Hypothalamus (tissue), 51 donors: Measurements from ENCODE around the gene SLC12A7.
"Not testable (repeated sequence)": the region's sequence is repeated elsewhere in the genome, so short reads cannot be mapped to it uniquely, and the experiment has no call there.

Source experiments
- DNase-seq, 51 donors: peaks; one replicate each; lab custom pipeline; 2025; lab: John Stamatoyannopoulos, UW

SLC12A7 gene

DNA sequence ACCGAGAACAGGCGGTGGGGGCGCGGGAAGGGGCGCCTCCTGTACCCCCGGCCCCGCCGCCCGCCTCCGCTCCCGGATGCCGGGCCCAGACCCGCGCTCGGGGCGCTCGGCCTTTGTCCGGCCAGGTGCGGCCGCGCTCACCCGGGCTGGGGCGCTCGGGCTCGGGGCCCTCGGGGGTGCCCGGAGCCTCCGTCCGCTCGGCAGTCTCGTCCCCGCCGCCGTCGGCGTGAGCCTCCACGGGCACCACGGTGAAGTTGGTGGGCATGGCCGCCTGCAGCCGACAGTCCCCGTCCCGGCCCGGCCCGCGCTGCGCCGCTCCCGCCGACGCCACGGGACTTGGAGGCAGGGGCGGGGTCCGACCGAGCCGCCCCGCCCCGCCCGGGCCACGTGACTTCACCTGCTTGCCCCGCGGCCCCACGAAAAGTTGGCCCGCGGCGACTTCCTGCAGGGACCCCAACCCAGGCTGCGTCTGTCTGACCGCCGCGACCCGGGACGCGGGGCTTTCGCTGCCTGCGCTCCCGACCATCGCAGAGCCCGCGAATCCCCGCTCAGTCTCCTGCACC lies at the start of gene SLC12A7:
Gene SLC12A7 (minus strand): TSS at position 337 of the 563 bp plus-strand sequence. CDS start 72 bp downstream, at position 265.
- DNase-seq = peak in 11 of 51 donors; percentile 6 to 40 (median 19)

DNA sequence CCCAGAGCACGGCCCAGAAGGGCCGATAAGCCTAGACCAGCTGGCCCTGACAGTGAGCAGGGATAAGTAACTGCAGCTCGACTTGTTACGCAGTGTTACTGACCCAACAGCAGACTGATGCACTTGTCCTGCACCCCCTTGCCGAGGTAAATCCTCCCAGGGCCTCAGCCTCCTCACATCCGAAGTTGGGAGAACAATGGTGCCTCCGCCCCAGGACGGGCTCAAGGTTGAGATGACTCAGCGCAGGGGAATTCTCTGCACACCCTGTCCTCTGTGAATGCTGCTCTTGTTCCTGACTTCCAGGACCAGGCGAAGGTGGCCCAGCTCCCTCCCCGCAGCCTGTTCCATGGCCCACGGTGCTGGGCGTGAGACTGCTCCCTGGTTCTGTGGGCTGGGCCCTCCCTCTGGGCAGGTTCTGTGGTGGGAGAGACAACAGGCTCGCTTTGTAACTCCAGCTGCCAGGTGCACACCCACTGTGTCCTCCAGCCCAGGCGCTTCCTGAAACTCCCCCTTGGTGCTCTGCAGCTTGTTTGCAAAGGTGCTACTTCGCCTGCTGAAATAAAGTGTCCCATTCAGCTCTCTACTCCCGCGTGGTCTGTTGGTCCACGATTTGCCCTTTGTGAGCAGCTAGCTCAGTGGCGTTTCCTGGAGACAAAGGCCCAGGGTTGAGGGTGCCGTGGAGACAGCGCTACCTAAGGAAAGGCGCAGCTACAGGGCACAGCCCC lies 49.4 kb upstream of the SLC12A7 start:
- peak in 1 of 51 donors; percentile 48 for DNase-seq

DNA sequence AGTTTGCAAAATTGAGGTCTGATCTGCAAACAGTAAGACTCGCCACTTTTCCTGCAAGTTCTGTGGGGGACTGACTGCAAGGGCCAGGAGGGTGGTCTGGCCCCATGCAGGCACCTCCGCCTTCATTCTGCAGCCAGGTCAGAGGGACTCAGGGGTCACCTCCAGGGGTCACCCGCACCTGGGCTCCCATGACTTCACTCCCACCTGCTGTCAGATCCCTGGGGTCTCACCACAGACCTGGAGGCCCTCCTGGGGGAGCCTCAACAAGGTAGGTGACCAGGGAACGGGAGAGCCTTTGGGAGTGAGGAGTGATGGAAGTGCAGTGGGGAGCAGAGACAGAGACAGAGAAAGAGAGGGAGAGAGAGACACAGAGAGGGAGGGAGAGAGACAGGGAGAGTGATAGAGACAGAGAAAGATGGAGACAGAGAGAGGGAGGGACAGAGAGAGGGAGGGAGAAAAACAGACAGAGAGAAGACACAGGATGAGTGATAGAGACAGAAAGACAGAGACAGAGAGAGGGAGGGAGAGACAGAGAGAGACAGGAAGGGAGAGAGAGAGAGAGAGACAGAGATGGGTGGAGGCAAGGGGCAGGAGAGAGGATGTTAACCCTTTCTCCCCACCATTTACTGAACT lies 48.0 kb upstream of the SLC12A7 start:
- DNase-seq = no peak

DNA sequence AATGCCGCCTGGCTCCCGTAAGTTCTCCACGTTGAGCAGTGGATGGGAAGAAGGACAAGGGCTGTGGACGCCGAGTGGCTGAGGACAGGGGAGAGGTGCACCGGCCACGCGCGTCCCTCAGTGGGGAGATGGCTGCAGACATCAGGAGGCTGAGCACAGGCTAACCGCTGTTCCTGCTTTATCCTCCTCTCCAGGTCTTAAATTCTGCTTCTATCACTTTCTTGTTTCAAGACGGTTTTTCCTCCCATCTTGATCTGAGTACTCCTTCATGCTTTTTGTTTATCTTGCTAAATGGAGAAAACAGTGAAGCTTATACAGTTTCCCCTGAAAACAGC lies 47.4 kb upstream of the SLC12A7 start:
- no peak for DNase-seq

GRCh38 chr5:1158647-1159340 lies 46.9 kb upstream of the SLC12A7 start:
- DNase-seq = no peak

DNA sequence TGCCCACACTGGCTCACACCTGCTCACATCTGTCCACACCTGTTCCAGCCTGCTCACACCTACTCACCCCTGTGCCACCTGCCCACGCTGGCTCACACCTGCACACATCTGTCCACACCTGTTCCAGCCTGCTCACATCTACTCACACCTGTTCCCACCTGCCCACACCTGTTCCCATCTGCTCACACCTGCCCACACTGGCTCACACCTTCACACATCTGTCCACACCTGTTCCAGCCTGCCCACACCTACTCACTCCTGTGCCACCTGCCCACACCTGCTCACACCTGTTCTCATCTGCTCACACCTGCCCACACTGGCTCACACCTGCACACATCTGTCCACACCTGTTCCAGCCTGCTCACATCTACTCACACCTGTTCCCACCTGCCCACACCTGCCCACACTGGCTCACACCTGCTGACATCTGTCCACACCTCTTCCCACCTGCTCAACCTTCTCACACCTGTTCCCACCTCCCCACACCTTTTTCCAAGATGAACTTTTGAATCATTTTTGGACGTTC lies 45.7 kb upstream of the SLC12A7 start:
- not testable (repeated sequence) for DNase-seq

- DNase-seq = no peak
Observed at GRCh38 chr5:1156754-1157460, 45.0 kb upstream of the SLC12A7 start.

- no peak for DNase-seq
Observed at GRCh38 chr5:1156033-1156753, 44.3 kb upstream of the SLC12A7 start.

- no peak for DNase-seq
Observed at GRCh38 chr5:1155191-1156032, 43.5 kb upstream of the SLC12A7 start.

DNA sequence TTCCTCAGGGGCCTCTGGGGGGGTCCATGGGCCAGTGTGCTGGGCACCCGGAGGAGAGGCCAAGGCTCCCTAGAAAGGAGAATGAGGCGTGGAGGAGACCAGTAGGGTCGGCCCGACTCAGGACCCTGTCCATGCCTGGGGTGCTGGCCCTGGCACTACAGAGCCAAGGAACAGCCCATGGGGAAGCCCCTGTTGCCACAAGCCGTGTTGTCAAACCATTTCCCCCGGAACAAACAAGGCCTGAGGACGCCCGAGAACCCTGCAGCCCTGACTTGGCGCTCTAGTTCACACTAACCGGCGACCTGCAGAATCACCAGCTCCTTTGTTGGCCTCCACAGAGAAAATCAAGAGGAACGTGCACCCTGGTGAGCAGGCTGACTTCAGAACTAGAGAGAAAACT lies 41.6 kb upstream of the SLC12A7 start:
- no peak for DNase-seq

- DNase-seq = no peak
Observed at GRCh38 chr5:1152771-1153282, 41.0 kb upstream of the SLC12A7 start.

DNA sequence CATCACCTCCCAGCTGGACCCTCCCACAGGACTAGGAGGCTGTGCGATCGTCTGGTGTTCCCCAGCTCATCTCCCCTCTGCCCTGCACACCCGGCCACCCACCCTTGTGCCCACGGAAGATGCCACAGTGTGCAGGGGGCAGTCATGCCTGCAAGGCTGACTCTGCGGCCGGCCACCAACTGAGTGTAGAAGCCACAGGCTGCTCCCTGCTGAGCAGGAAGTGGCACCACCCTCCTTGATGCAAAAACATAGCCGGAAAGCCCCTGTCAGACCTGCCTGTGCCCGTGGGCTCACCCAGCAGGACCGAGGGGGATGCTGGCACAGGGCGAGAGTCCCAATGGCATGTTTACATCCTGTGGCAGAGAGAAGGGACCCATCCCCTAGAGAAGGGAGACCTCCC lies 40.3 kb upstream of the SLC12A7 start:
- no peak for DNase-seq

DNA sequence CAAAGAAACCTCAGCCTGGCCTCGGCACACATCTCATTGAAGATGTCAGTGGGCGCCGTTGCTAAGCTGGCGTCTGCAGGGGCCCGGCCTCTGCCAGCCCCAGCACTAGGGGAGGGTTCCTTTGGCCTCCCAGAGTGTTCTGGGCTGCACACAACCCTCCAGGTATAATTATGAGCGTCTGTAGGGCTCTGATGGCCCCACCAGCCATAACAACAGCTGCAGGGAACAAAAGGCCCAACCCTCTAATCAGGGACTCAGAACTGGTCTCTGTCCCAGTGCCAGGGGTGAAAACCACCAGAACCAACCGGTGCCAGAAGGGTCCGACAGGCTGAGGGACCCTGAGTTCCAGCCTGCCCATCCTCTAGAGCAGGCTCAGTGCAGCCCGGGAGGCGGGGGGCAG lies 39.5 kb upstream of the SLC12A7 start:
- DNase-seq = no peak

DNA sequence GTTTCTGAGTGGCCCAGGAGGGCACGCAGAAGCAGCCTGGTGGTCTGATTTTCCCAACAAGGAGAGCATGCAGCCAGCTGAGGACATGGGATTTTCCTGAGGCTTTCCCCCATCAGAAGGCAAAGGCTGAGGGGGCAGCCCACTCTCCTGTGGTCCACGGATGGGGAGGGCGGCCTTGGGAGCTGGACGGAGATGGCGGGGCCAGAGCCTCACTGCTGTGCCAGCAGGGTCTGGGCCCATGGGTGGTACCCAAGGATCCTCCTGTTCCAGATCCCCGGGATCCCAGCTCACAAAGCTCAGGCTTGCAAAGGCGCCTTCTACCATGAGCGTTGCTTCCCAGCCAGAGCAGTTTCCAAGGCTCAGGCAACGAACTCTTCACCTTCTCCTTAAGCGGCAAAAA lies 39.0 kb upstream of the SLC12A7 start:
- DNase-seq = no peak

- DNase-seq = no peak
Observed at GRCh38 chr5:1144638-1145396, 33.0 kb upstream of the SLC12A7 start.

GRCh38 chr5:1144089-1144488 lies 32.2 kb upstream of the SLC12A7 start:
- DNase-seq = no peak

GRCh38 chr5:1143670-1143951 lies 31.7 kb upstream of the SLC12A7 start:
- no peak for DNase-seq
